Amniotic stem cell (primary cell): ENCODE results near the gene TIGD6.
A peak's percentile ranks its signal among the peaks of the same experiment; 100 is the strongest.
"Not testable (repeated sequence)": the region's sequence is repeated elsewhere in the genome, so short reads cannot be mapped to it uniquely, and the experiment has no call there.

Source experiments
- DNase-seq: peaks from one replicate; lab custom pipeline; 2025; lab: John Stamatoyannopoulos, UW

The TIGD6 gene

DNA sequence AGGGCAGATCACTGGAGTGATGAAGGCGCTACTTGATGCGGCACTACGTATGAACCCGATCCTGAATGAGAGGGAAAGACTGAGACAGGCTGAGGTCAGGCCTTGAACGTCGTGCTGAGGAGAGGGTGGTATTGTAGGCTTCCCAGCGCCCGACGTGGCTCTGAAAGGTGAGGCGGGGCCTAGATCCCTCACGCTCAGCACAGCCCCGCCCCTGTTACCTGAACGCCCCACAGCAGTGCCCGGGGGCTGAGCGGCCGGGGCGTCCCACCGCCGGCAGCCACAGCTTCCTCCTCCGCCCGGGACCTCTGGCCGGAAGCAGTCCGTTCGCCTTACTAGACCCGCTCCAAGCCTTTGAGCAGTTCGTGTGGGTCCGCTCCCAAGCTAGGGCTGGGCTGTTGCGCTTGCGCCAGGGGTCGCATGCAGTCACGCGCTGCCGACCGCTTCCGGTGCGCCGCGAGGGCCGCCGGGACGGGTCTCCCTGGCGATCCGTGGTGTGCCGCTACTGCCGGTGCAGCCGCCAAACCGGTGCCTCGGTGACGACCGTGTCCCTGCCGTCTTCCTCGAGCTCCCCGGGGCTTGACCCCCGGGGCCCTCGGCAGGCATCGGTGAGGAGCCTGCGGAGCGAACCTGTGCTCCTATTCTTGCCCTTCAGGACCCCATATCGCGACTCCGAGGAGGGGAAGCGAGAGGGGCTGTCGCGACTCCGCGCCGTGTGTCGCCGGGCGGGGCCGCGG is at the start of gene TIGD6, which contains the start of gene HMGXB3:
TIGD6 (minus strand) TSS at position 399 of the 734 bp plus-strand sequence. CDS start 4,306 bp downstream, outside the sequence.
HMGXB3 (plus strand) TSS at position 484 of the 734 bp plus-strand sequence. CDS start 4,114 bp downstream, outside the sequence.
- peak; percentile 83 for DNase-seq

- no peak for DNase-seq
Observed at GRCh38 chr5:150046031-150046430, 45.6 kb upstream of the TIGD6 start.

DNA sequence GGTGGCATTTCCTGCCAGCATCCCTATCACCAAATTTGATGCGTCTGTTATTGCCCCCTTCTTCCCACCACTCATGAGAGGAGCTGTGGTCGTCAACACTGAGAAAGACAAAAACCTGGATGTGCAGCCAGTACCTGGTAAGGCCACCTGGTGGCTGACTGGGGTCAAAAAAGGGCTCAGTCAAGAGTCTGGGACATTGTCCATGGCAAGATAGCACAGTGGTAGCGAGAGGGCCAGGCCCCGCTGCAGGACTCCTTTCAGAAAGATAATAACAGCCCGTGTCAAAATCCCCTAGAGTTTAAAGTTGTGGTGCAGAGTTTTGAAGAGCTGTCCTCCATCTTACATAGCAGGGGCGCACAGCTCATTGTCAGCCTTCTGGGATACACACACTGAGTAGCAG is 45.1 kb upstream of the TIGD6 start:
- DNase-seq, result no peak

DNA sequence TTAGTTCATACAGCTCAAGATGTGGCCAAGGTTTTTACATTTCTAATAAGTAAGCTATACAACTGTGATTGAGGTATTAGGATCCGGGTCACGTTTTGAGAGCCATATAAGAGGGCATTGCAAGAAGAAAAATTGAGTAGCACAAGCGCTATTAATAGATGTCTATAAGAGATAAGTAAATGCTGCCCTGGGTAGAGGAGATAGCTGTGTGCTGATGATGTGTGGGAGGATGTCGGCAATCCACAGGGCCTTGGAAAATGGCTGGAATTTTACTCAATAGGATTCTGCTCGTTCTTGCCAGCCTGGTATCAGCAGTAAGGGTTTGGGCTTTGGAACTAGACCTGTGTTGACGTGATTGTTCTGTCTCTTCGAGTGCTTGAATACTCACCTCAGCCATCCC is 44.3 kb upstream of the TIGD6 start:
- DNase-seq, result no peak

DNA sequence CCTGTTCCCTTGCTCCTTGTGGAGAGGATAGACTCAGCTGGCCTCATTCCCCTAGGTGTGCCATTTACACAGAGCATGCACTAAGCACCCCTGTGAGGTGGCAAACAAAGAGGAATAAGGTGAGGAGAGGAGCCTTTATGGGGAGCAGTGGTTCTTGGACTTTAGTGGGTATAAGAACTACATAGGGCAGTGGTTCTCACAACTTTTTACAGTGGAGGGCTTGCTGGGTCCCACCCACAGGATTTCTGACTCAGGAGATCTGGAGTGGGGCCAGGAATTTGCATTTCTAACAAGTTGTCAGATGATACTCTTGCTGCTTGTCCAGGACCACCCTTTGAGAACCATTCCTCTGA is 43.9 kb upstream of the TIGD6 start:
- DNase-seq, result peak; percentile 22

DNA sequence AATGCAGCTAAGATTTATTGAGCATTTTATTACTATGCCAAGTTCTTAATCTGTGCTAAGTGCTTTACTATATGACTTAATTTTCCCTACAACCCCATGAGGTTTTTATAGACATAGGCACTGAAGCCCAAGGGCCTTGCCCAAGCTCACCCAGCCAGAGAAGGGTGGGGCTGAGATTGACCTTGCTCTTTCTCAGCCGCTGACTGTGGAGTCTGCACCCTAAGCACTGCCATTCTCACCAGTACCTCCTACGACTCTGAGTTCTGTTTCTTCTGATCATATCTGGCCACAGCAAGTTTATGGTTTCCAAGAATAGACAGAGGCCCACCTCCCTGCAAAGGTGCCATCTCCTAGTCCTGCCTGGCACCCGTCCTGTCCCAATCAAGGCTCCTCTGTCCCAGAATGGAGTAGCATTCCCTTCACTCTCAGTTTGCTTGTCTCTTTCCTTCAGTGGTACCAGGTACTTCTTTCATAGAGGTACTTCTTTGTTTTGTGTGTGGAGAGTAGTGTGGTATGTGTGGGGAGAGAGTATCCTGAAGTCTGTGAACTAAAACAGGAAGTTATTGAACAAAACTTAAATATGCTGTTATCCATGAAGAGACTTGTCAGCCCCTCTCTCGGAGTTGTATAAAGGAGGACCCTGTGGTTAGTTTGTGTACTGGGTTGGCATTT is 43.3 kb upstream of the TIGD6 start:
- DNase-seq, result no peak

DNA sequence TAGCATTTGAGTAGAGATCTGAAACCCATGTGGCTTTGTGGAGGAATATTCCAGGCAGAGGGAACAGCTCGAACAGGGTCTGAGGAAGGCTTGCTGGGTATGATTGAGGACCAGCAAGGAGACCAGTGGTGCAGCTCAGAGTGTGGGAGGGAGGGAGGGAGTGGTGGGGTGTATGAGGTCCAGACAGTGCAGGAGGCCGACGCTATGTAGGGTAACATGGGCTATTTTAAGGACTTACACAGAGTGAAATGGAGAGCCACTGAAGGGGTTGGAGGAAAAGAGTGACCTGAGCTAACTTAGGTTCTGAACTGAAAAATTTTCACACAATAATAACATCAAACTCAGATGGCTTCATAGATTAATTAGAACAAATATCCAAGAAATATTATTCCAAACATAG is 42.0 kb upstream of the TIGD6 start:
- DNase-seq, result no peak

- DNase-seq, result no peak
Observed at GRCh38 chr5:150038547-150038946, 38.1 kb upstream of the TIGD6 start.

DNA sequence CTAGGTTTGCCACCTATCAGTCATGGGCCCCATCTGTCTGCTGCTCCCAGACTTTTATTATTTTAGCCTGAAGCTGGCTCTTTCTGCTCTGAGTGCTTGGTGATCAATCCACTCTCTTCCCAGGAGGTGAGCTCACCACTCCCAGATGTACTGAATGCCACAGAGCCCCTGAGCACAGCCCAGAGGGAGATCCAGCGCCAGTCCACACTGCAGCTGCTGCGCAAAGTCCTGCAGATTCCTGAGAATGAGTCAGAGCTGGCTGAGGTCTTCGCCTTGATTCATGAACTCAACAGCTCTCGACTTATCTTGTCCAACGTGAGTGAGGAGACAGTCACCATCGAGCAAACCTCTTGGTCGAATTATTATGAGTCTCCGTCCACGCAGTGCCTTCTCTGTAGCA is 36.1 kb upstream of the TIGD6 start:
- peak; percentile 88 for DNase-seq

DNA sequence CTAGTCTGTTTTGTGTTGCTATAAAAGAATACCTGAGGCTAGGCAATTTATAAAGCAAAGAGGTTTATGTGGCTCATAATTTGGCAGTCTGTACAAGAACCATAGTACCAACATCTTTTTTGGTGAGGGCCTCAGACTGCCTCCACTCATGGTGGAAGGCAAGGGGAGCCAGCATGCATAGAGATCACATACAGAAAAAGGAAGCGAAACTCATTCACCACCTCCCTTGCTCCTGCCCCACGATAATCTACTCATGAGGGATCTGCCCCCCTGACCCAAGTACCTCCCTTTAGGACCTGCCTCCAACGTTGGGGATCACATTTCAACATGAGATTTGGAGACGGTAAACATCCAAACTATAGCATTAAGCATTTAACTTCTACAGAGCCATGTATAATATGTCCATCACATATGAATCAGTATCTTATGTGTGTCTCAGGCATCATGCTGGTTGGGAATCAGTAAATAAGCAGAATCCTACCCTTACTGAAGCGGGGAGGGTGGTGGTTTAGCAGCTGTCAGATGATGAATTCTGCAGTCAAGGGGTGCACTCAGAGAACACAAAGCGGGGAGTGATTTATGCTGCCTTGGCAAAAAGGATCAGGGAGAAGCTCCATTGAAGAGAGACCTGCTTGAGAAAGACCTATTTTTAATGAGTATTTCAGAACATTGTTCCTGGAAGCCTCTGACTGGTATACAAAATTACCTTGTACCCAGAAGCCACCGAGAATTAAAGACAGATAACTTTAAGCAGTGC is 34.9 kb upstream of the TIGD6 start:
- DNase-seq, result no peak

DNA sequence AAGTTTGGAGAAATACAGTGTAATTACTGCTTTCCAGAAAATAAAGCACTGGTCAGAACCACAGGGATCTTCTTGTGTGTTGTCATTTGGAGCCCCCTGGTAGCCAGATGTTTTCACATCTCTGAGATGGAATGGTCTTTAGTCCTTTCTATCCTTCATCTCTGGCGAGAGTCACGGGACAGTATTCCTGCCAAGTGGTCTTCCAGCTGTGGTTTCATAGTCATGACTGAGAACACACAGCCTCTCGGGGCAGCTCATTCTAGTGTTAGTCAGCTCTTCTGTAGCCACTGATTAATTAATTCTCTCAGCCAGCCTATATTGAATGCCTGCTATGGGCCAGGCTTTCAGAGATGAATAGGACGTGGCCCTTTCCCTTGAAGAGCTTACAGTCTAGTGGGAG is 34.2 kb upstream of the TIGD6 start:
- no peak for DNase-seq

DNA sequence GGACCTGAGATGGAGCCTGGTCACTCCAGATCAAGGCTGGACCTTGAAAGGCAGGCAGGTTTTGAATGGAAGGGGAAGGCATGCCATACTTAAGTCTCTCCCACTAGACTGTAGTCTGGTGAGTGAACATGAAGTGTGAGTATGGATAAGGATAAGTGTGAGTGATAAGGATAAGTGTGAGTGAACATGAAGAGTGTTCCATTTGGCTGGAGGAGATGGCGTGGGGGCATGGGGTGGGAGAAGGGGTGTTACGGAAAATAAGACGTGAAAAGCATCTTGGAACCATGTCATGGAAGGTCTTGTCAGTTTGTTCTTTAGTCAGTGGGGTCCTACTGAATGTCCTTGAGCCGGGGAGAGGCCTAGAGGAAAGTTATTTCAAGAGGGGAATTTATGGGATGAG is 32.9 kb upstream of the TIGD6 start:
- no peak for DNase-seq

- not testable (repeated sequence) for DNase-seq
Observed at GRCh38 chr5:150028047-150028446, 27.6 kb upstream of the TIGD6 start.

DNA sequence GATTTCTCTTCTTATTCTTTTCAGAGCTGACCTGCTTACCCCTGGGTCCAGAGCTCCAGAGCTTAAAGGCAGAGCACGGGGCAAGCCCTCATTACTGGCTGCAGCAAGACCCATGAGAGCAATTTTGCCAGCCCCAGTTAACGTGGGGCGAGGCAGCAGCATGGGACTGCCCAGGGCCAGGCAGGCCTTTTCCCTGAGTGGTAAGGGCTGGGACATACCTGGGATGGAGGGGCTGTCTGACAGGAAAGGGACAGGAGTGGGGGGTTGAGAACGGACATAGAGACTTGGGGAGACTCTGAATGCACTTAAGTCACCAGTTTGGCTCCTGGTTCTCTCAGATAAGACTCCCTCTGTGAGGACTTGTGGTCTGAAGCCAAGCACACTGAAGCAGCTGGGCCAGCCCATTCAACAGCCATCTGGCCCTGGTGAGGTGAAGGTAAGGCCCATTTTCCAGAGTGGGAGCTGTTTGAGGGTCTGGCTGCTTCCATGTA is 26.3 kb upstream of the TIGD6 start:
- no peak for DNase-seq

DNA sequence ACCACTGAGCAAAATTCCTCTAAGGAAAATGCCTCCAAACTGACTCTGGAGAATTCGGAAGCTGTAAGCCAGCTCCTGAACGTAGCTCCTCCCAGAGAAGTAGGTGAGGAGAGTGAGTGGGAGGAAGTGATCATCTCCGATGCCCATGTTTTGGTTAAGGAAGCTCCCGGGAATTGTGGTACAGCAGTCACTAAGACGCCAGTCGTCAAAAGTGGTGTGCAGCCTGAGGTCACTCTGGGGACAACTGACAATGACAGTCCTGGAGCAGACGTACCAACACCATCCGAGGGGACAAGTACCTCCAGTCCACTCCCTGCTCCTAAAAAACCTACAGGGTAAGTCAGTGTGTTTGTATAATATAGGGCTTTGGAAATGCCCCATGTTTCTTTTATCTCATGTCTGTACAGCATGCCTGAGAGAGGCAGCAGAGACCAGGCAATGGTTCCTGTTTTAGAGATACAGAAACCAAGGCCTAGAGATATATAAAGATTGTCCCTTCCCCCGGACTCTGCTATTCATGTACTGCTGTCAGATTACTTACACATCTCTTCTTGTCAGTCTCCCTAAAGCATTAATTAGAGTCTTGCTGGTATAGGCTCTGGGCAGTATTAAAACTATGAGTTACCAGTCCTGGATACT is 24.0 kb upstream of the TIGD6 start:
- no peak for DNase-seq

DNA sequence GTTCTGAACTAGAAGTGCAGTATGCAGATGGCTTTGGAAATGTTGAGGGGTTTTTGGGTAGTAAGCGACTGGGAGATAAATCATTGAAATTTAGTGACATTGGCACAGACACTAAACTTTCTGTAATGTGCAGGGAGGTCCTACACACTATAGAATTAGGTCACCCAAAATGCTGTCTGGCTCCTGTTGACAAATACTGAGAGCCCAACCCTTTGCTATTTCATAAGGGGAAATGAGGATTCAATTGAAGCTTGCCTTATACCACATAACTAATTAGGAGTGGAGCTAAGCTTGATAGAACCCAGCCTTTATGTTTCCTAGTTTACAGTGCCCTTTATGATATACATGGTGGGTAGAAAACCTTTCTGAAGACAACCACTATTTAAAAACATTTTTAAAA is 22.7 kb upstream of the TIGD6 start:
- DNase-seq, result no peak

GRCh38 chr5:150022681-150023080 is 22.2 kb upstream of the TIGD6 start:
- no peak for DNase-seq

- peak; percentile 57 for DNase-seq
Observed at GRCh38 chr5:150022158-150022531, 21.7 kb upstream of the TIGD6 start.

DNA sequence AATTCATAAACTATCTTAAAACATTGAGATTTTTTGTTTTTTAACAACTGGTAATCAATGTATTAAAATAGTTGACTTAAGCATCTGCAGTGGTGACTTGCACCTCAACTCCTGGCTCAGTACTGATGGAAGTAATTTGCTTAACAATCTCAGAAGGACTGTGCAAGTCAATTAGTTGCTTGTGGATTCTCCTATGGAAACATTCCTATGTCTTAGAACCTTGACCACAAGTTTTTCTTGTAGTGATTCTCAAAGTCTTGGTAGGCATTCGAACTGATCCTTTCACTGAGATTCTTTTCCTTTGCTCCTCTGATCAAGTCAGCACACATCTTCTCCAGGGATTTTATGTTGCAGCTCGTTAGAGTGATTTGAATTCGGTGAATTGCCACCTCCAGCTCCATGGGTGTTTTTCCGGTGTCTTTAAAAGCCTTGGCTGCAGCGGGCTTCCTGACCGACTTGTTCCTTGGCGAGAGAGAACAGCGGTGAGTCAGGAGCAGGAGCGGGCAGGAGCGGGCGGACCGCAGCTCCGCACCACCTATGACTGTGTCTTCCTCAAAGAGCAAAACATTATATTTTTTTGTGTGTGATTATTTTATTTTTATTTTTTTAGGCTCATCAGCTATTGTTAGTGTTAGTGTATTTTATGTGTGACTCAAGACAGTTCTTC is 21.2 kb upstream of the TIGD6 start:
- DNase-seq, result no peak

DNA sequence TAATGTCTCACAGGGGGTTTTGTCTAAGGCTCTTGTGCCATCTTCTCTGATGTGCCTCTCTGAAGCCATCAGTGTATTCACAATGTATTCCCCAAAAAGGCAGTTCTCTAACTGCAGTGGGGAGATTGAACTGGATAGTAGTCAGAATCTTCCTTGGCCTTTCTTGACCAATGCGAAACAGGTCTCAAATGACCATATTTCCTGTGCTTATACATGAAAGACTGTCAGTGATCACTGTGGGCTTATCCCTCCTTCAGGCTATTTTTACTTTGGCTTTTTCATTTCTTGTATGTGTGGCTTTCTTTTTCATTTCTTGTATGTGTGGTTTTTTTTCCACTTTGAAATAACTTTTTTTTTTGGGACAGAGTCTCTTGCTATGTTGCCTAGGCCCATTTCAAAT is 19.8 kb upstream of the TIGD6 start:
- no peak for DNase-seq

- no peak for DNase-seq
Observed at GRCh38 chr5:150017226-150018005, 17.0 kb upstream of the TIGD6 start.
